ENCODE results near the gene OAT. TPM values are rescaled to one million over a fixed set of nuclear protein-coding genes. Genes with fewer than 3 reads are reported as not detected.
"Not testable (repeated sequence)": the region's sequence is repeated elsewhere in the genome, so short reads cannot be mapped to it uniquely, and the experiment has no call there.

OAT gene
- polyA plus RNA-seq, 4 donors = 83.9 to 110 (median 102) TPM

GRCh38 chr10:124380256-124380995 is 38.3 kb downstream of the OAT start:
- DNase-seq (ENCODE audit: low read depth in 4 of 4, low spot score in 3 of 4) = no peak

GRCh38 chr10:124379609-124380193 is 39.0 kb downstream of the OAT start:
- DNase-seq (ENCODE audit: low read depth in 4 of 4, low spot score in 3 of 4) = no peak

GRCh38 chr10:124378881-124379471 is 39.7 kb downstream of the OAT start:
- no peak for DNase-seq (ENCODE audit: low read depth in 4 of 4, low spot score in 3 of 4)

GRCh38 chr10:124378271-124378670 is 40.5 kb downstream of the OAT start:
- DNase-seq (ENCODE audit: low read depth in 4 of 4, low spot score in 3 of 4) = no peak

GRCh38 chr10:124377101-124377500 is 41.6 kb downstream of the OAT start:
- DNase-seq (ENCODE audit: low read depth in 4 of 4, low spot score in 3 of 4) = no peak

- no peak for DNase-seq (ENCODE audit: low read depth in 4 of 4, low spot score in 3 of 4)
These were observed 42.3 kb downstream of the OAT start for GRCh38 chr10:124376411-124376810.

- DNase-seq (ENCODE audit: low read depth in 4 of 4, low spot score in 3 of 4) = no peak
These were observed 43.0 kb downstream of the OAT start for GRCh38 chr10:124375691-124376090.

GRCh38 chr10:124375353-124375614 is 43.4 kb downstream of the OAT start:
- DNase-seq (ENCODE audit: low read depth in 4 of 4, low spot score in 3 of 4) = no peak

- DNase-seq (ENCODE audit: low read depth in 4 of 4, low spot score in 3 of 4) = no peak
These were observed 44.0 kb downstream of the OAT start for GRCh38 chr10:124374535-124375352.

GRCh38 chr10:124372899-124373298 is 45.8 kb downstream of the OAT start:
- no peak for DNase-seq (ENCODE audit: low read depth in 4 of 4, low spot score in 3 of 4)

- DNase-seq (ENCODE audit: low read depth in 4 of 4, low spot score in 3 of 4) = no peak
These were observed 48.3 kb downstream of the OAT start for GRCh38 chr10:124370426-124370825.

GRCh38 chr10:124369986-124370385 is 48.7 kb downstream of the OAT start:
- no peak for DNase-seq (ENCODE audit: low read depth in 4 of 4, low spot score in 3 of 4)

GRCh38 chr10:124369533-124369932 is 49.2 kb downstream of the OAT start:
- DNase-seq (ENCODE audit: low read depth in 4 of 4, low spot score in 3 of 4) = not testable (repeated sequence)

- no peak for DNase-seq (ENCODE audit: low read depth in 4 of 4, low spot score in 3 of 4)
These were observed 49.7 kb downstream of the OAT start for GRCh38 chr10:124369066-124369465.

GRCh38 chr10:124367936-124368335 is 50.8 kb downstream of the OAT start:
- no peak for DNase-seq (ENCODE audit: low read depth in 4 of 4, low spot score in 3 of 4)

GRCh38 chr10:124367414-124367813 is 51.3 kb downstream of the OAT start:
- DNase-seq (ENCODE audit: low read depth in 4 of 4, low spot score in 3 of 4) = no peak

GRCh38 chr10:124366825-124367224 is 51.9 kb downstream of the OAT start:
- DNase-seq (ENCODE audit: low read depth in 4 of 4, low spot score in 3 of 4) = no peak

GRCh38 chr10:124366343-124366742 is 52.4 kb downstream of the OAT start:
- DNase-seq (ENCODE audit: low read depth in 4 of 4, low spot score in 3 of 4) = no peak

- no peak for DNase-seq (ENCODE audit: low read depth in 4 of 4, low spot score in 3 of 4)
These were observed 54.0 kb downstream of the OAT start for GRCh38 chr10:124364674-124365073.

GRCh38 chr10:124362568-124362967 is 56.2 kb downstream of the OAT start:
- no peak for DNase-seq (ENCODE audit: low read depth in 4 of 4, low spot score in 3 of 4)

- no peak for DNase-seq (ENCODE audit: low read depth in 4 of 4, low spot score in 3 of 4)
These were observed 59.3 kb downstream of the OAT start for GRCh38 chr10:124359336-124359832.

Measured in right renal pelvis (tissue), 4 donors.